Stimulated activated CD4-positive, alpha-beta T cell treated with anti-CD3 and anti-CD28 coated beads, TNF-alpha, amount 100 ng/mL, for 4 hours (primary cell): ENCODE results near the gene PGLYRP4.
"Not testable (repeated sequence)": the region's sequence is repeated elsewhere in the genome, so short reads cannot be mapped to it uniquely, and the experiment has no call there.

Experiments used
- DNase-seq, 3 experiments: peaks; one replicate each; pipeline ENCODE4 v3.0.0-alpha.2; 2020; ENCODE audit warnings: low read depth in 3 of 3

Gene PGLYRP4

GRCh38 chr1:153337980-153338853, 10.4 kb downstream of the PGLYRP4 start:
- no peak for DNase-seq

- DNase-seq = no peak
Measured at GRCh38 chr1:153336650-153337049, 12.0 kb downstream of the PGLYRP4 start.

- no peak for DNase-seq
Measured at GRCh38 chr1:153333902-153334301, 14.7 kb downstream of the PGLYRP4 start.

- DNase-seq = no peak
Measured at GRCh38 chr1:153324912-153325311, 23.7 kb downstream of the PGLYRP4 start.

- DNase-seq = no peak
Measured at GRCh38 chr1:153322568-153322967, 26.1 kb downstream of the PGLYRP4 start.

DNA sequence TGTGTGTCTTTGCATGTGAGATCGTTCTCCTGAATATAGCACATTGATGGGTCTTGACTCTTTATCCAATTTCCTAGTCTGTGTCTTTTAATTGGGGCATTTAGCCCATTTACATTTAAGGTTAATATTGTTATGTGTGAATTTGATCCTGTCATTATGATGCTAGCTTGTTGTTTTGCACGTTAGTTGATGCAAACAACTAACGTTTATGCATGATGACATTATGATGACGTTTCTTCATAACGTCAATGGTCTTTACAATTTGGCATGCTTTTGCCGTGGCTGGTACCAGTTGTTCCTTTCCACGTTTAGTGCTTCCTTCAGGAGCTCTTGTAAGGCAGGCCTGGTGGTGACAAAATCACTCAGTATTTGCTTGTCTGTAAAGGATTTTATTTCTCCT, 30.5 kb downstream of the PGLYRP4 start:
- not testable (repeated sequence) for DNase-seq

GRCh38 chr1:153316013-153316412, 32.6 kb downstream of the PGLYRP4 start:
- not testable (repeated sequence) for DNase-seq

- DNase-seq = not testable (repeated sequence)
Measured at GRCh38 chr1:153314388-153314787, 34.3 kb downstream of the PGLYRP4 start.

GRCh38 chr1:153313288-153313687, 35.4 kb downstream of the PGLYRP4 start:
- no peak for DNase-seq

GRCh38 chr1:153312570-153313186, 36.0 kb downstream of the PGLYRP4 start, which contains the start of gene PGLYRP3:
TSS of gene PGLYRP3 (minus strand) at chr1:153312952. CDS start at chr1:153310665, 2,287 bp downstream.
- DNase-seq = no peak

GRCh38 chr1:153310526-153310925, 38.1 kb downstream of the PGLYRP4 start:
- no peak for DNase-seq

GRCh38 chr1:153309441-153309840, 39.2 kb downstream of the PGLYRP4 start:
- DNase-seq = no peak

GRCh38 chr1:153308540-153308939, 40.1 kb downstream of the PGLYRP4 start:
- DNase-seq = no peak

GRCh38 chr1:153307221-153307600, 41.4 kb downstream of the PGLYRP4 start:
- DNase-seq = no peak

DNA sequence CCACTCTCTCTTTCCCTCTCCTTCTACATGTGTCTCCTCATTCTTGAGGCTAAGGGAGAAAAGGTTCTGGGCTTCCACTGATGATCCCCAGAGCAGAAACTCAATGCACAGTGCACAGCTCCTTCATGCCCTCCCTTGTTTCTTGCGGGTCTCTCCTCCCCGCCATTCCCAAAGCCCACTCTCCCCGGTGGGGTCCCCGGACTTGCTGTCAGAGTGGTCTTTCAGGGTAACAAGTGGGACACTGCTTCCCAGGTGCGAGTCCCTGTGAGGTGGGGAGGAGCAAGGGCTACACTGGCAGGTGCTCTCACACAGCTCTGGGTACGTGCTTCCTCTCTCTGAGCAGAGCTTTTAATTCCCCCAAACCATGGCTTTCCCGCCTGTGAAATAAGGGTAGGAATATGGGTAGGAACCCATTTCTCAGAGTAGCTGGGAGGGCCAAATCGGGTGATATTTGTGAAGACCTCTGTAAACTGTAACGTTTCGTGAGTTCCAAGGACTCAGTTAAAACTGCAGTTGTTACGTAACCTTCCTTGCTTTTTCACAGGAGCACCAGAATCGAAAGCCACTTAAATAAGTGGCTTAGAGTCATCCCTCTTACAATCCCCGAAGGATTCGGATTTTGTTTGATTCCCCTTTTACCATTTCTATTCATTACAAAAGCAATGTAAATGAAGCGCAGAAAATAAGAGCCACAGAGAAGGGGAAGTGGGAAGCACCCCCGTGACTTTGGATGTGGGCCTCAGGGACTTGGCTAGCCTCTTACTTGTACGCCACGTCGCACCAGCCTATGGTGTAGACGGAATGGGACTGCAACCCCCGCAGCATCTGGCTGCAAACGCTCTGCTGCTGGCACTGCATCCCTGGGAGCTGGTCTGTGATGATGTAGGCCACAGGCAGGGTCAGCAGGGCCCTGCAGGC, 42.1 kb downstream of the PGLYRP4 start:
- DNase-seq = no peak

DNA sequence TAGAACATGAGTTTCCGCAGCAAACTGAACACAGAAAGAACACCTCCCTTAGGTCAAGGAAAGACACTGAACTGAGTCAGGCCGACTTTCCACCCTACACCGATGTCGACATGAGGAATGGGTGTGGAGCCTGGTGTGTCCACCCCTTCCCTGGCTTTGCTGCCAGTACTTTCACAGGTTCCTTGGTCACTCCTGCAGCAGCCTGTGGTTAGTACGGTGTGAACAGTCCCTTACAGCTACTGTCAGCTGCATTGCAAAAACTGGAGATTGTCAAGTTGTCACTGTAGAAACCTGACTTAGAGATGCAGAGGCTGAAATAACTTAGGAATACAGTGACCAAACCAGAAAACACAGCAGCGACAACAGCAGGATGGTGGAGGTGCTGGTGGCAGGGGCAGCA, 43.0 kb downstream of the PGLYRP4 start:
- no peak for DNase-seq

DNA sequence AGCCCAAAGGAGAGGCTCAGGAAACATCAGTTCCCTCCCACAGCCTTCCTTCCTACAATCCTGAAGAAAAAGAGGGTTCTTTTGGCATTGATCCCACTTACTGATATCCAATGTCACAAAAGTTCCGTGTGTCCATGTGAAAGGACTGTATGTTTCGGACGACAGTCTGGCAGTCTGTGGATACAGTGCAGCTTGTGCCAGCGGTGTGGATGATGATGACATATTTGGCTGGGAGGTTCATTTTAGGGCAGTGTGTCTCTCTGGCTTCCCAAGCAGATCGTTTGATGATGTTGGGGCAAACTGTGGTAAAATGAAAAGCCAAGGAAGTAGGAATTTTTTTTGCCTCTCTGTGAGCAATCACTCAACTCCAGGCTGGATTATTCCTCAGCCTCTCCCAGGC, 46.3 kb downstream of the PGLYRP4 start:
- DNase-seq = no peak

DNA sequence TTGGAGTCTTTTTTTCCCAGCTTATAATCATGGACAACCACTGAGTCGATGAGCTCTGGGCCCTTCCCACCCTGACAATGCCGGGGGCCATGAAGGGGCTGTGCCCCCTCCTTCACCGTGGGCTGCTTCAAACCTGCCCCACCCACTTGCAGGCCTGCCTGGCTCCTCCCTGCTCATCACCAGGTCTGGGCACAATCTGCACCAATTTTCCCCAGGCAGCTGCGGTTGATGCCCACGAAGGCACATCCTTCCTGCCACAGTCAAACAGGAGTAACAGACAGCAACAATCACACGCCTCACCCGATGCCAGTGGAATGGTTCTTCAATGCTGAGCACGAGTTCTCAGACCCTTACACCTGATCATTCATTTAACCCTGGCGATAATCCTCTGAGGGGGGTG, 54.8 kb downstream of the PGLYRP4 start:
- no peak for DNase-seq

DNA sequence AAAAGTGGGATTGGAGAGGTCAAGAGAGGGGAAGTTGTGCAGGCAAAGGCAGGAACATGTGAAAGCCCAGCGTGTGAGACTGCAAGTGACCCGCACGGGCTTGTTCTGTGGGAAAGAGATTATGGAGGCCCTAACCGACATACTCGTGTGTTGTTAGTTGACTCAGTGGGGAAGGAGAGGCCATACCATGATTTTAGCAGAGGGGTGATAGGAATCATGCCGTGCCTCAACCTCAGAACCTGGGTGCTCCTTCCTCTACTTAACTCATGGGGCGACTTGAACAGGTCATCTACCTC, 55.2 kb downstream of the PGLYRP4 start:
- no peak for DNase-seq

GRCh38 chr1:153292740-153293479, 55.7 kb downstream of the PGLYRP4 start:
- DNase-seq = no peak

- no peak for DNase-seq
Measured at GRCh38 chr1:153292185-153292584, 56.5 kb downstream of the PGLYRP4 start.

DNA sequence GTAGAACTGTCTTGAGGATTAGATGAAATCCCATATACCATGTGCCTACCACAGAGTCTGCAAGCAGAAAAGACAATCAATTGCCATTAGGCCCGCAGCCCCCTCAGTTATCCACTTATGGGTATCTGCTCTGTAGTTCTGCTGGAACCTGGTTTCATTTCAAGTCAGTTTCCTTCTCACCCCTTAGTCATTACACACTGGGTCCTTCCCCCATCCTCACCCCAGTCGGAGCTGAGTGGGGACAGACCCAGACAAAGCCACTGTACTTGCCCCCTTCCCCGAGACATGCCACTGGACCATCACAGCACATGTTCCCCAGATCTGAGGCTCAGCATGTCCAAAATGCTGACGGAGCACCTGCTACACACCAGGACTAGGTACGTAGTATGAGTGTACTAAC, 57.1 kb downstream of the PGLYRP4 start:
- DNase-seq = no peak
